Large intestine (tissue), 3 donors: Measurements from ENCODE around the gene KRT35. TPM values are rescaled to one million over a fixed set of nuclear protein-coding genes. Genes with fewer than 3 reads are reported as not detected.

Experiments
- DNase-seq, 2 donors: peaks; one replicate each; pipeline versions ENCODE4 v3.0.0 to v3.0.0-alpha.2; 2013
- H3K27ac ChIP-seq: one replicate; pipeline ENCODE4 v1.5.1; 2013; ENCODE audit warnings: low read length
- H3K27me3 ChIP-seq: 2 replicates; pipeline ENCODE4 v1.6.1; 2013; ENCODE audit warnings: low read length; ENCODE audit not compliant: control insufficient read depth, insufficient read depth
- H3K36me3 ChIP-seq: 2 replicates; pipeline ENCODE4 v1.6.1; 2013; ENCODE audit warnings: low read length; ENCODE audit not compliant: control insufficient read depth, insufficient read depth
- H3K4me1 ChIP-seq: one replicate; pipeline ENCODE4 v1.6.1; 2013; ENCODE audit warnings: low read length; ENCODE audit not compliant: control insufficient read depth, insufficient read depth
- H3K4me3 ChIP-seq: one replicate; pipeline ENCODE4 v1.5.1; 2013; ENCODE audit warnings: low read length
- H3K9me3 ChIP-seq: one replicate; pipeline ENCODE4 v1.6.1; 2013; ENCODE audit warnings: mild to moderate bottlenecking, low read depth, low read length, moderate library complexity; ENCODE audit not compliant: control insufficient read depth
- WGBS: methylation state at CpG from one replicate; pipeline ENCODE4 v1.1.5; 2013; ENCODE audit warnings: low lambda C conversion rate; ENCODE audit not compliant: insufficient coverage; 5-methylcytosine and 5-hydroxymethylcytosine counted together
- polyA plus RNA-seq: library from polyadenylated mRNA; unstranded; fragments of 120-200 nt; gene quantifications from one replicate; pipeline ENCODE4 v1.2.1, GENCODE V29; 2013

KRT35 gene
- polyA plus RNA-seq, 1 donor = not detected

GRCh38 chr17:41474863-41475262 lies 6.1 kb downstream of the KRT35 start:
- Histone ChIP-seq H3K9me3 (no peaks in the 10 kb centered on the region), H3K4me3 (no peak overlapping the region), H3K36me3 (no peaks in the 10 kb centered on the region), H3K27ac (no peak overlapping the region), H3K4me1 (no peaks in the 10 kb centered on the region), H3K27me3 (peaks cover 2% of the 10 kb centered on the region)
- no peak for DNase-seq
- no CpG with 5 or more reads among the region's 8 CpGs for WGBS

GRCh38 chr17:41468346-41468745 lies 12.6 kb downstream of the KRT35 start:
- Histone ChIP-seq H3K36me3 (no peaks in the 10 kb centered on the region), H3K4me1 (no peaks in the 10 kb centered on the region), H3K27me3 (no peaks in the 10 kb centered on the region), H3K9me3 (no peaks in the 10 kb centered on the region), H3K4me3 (no peak overlapping the region), H3K27ac (no peak overlapping the region)
- DNase-seq = no peak

- no CpG with 5 or more reads among the region's 4 CpGs for WGBS
- H3K27me3 ChIP-seq = no peaks in the 10 kb centered on the region
- no peaks in the 10 kb centered on the region for H3K4me1 ChIP-seq
- H3K9me3 ChIP-seq = no peaks in the 10 kb centered on the region
- H3K36me3 ChIP-seq = no peaks in the 10 kb centered on the region
- no peak overlapping the region for H3K27ac ChIP-seq
- DNase-seq = no peak
- H3K4me3 ChIP-seq = no peak overlapping the region
These were observed 13.4 kb downstream of the KRT35 start for GRCh38 chr17:41467561-41467960.

- no peak for DNase-seq
- no CpG with 5 or more reads among the region's 14 CpGs for WGBS
- H3K9me3 ChIP-seq = no peaks in the 10 kb centered on the region
- H3K4me3 ChIP-seq = no peak within 1 kb of the TSS
- no peaks in the 10 kb centered on the region for H3K36me3 ChIP-seq
- H3K4me1 ChIP-seq = no peaks in the 10 kb centered on the region
- H3K27me3 ChIP-seq = no peaks in the 10 kb centered on the region
- H3K27ac ChIP-seq = no peak within 1 kb of the TSS
These were observed 14.0 kb downstream of the KRT35 start, which contains the start of gene KRT32 for GRCh38 chr17:41466988-41467387. Gene KRT32 (minus strand): TSS chr17:41467386. CDS start chr17:41467325, 61 bp downstream.

- no peaks in the 10 kb centered on the region for H3K4me1 ChIP-seq
- DNase-seq = no peak
- H3K27ac ChIP-seq = no peak overlapping the region
- no peaks in the 10 kb centered on the region for H3K9me3 ChIP-seq
- WGBS = no CpG with 5 or more reads among the region's 6 CpGs
- H3K4me3 ChIP-seq = no peak overlapping the region
- H3K36me3 ChIP-seq = no peaks in the 10 kb centered on the region
- peaks cover 2% of the 10 kb centered on the region for H3K27me3 ChIP-seq
These were observed 16.3 kb downstream of the KRT35 start for GRCh38 chr17:41464682-41465081.

- H3K9me3 ChIP-seq = no peaks in the 10 kb centered on the region
- no peak for DNase-seq
- no peaks in the 10 kb centered on the region for H3K36me3 ChIP-seq
- peaks cover 2% of the 10 kb centered on the region for H3K27me3 ChIP-seq
- no CpG with 5 or more reads among the region's 11 CpGs for WGBS
- no peak overlapping the region for H3K27ac ChIP-seq
- H3K4me1 ChIP-seq = no peaks in the 10 kb centered on the region
- no peak overlapping the region for H3K4me3 ChIP-seq
These were observed 16.8 kb downstream of the KRT35 start for GRCh38 chr17:41464173-41464572.

GRCh38 chr17:41463746-41464145 lies 17.2 kb downstream of the KRT35 start:
- H3K27ac ChIP-seq = no peak overlapping the region
- WGBS = no CpG with 5 or more reads among the region's 8 CpGs

GRCh38 chr17:41462705-41463104 lies 18.2 kb downstream of the KRT35 start:
- no peaks in the 10 kb centered on the region for H3K36me3 ChIP-seq
- H3K27me3 ChIP-seq = peaks cover 10% of the 10 kb centered on the region
- no peaks in the 10 kb centered on the region for H3K4me1 ChIP-seq
- H3K4me3 ChIP-seq = no peak overlapping the region
- DNase-seq = no peak
- H3K9me3 ChIP-seq = no peaks in the 10 kb centered on the region
- no peak overlapping the region for H3K27ac ChIP-seq
- no CpG with 5 or more reads among the region's 15 CpGs for WGBS

More at GRCh38 chr17:41463746-41464145, 17.2 kb downstream of the KRT35 start:
- H3K4me1 ChIP-seq = no peaks in the 10 kb centered on the region
- H3K27me3 ChIP-seq = peaks cover 2% of the 10 kb centered on the region
- no peak overlapping the region for H3K4me3 ChIP-seq
- H3K9me3 ChIP-seq = no peaks in the 10 kb centered on the region
- no peaks in the 10 kb centered on the region for H3K36me3 ChIP-seq
- no peak for DNase-seq

- Histone ChIP-seq H3K27me3 (peaks cover 24% of the 10 kb centered on the region), H3K27ac (no peak overlapping the region), H3K4me1 (no peaks in the 10 kb centered on the region), H3K9me3 (no peaks in the 10 kb centered on the region), H3K36me3 (no peaks in the 10 kb centered on the region), H3K4me3 (no peak overlapping the region)
- DNase-seq = no peak
- WGBS = no CpG with 5 or more reads among the region's 4 CpGs
These were observed 23.3 kb downstream of the KRT35 start for GRCh38 chr17:41457676-41458075.

- H3K4me3 ChIP-seq = no peak overlapping the region
- DNase-seq = no peak
- no peaks in the 10 kb centered on the region for H3K4me1 ChIP-seq
- no CpG with 5 or more reads among the region's 3 CpGs for WGBS
- no peaks in the 10 kb centered on the region for H3K36me3 ChIP-seq
- no peak overlapping the region for H3K27ac ChIP-seq
- H3K27me3 ChIP-seq = peaks cover 26% of the 10 kb centered on the region
- H3K9me3 ChIP-seq = no peaks in the 10 kb centered on the region
These were observed 24.7 kb downstream of the KRT35 start for GRCh38 chr17:41456204-41456603.

- Histone ChIP-seq H3K36me3 (no peaks in the 10 kb centered on the region), H3K4me3 (no peak overlapping the region), H3K27ac (no peak overlapping the region), H3K9me3 (no peaks in the 10 kb centered on the region), H3K4me1 (no peaks in the 10 kb centered on the region), H3K27me3 (peaks cover 26% of the 10 kb centered on the region)
- DNase-seq = no peak
- WGBS = no CpG with 5 or more reads among the region's 1 CpG
These were observed 25.7 kb downstream of the KRT35 start for GRCh38 chr17:41455236-41455635.
